Esophagus muscularis mucosa (tissue), 4 donors: Measurements from ENCODE around the gene SFXN3. TPM values are rescaled to one million over a fixed set of nuclear protein-coding genes. Genes with fewer than 3 reads are reported as not detected.

Experiments
- DNase-seq: peaks from one replicate; pipeline ENCODE4 v3.0.0-alpha.2; 2017; ENCODE audit errors: extremely low spot score
- H3K27ac ChIP-seq, 4 donors: fragments of 200-600 bp; sonication (generic); replicated peaks in 1 of 4; 1 replicate in 3 of 4; 2 replicates in 1 of 4; pipeline ENCODE4 v1.5.1; 2016 to 2019; ENCODE audit warnings: mild to moderate bottlenecking in 1 of 4
- H3K27me3 ChIP-seq, 4 donors: fragments of 200-600 bp; sonication (generic); one replicate each; pipeline versions ENCODE4 v1.5.1 to v1.6.0; 2016 to 2019
- H3K36me3 ChIP-seq, 4 donors: fragments of 200-600 bp; sonication (generic); one replicate each; pipeline ENCODE4 v1.5.1; 2016 to 2019
- H3K4me1 ChIP-seq, 4 donors: fragments of 200-600 bp; sonication (generic); one replicate each; pipeline ENCODE4 v1.5.1; 2016 to 2019
- H3K4me3 ChIP-seq, 4 donors: fragments of 200-600 bp; sonication (generic); 1 replicate in 2 of 4; 2 replicates in 2 of 4; pipeline ENCODE4 v1.5.1; 2016 to 2019; ENCODE audit warnings: mild to moderate bottlenecking in 4 of 4, moderate library complexity in 1 of 4
- H3K9me3 ChIP-seq, 4 donors: fragments of 200-600 bp; sonication (generic); 1 replicate in 3 of 4; 2 replicates in 1 of 4; pipeline ENCODE4 v1.5.1; 2016 to 2019
- EP300 ChIP-seq: sonication (generic); formaldehyde crosslinking; IDR thresholded peaks from one replicate; pipeline ENCODE4 v1.6.1; 2017; ENCODE audit warnings: antibody characterized with exemption
- POLR2A ChIP-seq: fragments of 450-650 bp; IDR thresholded peaks from one replicate; pipeline ENCODE4 v1.6.1; 2017; ENCODE audit warnings: antibody characterized with exemption, moderate library complexity, mild to moderate bottlenecking, low read depth
- POLR2AphosphoS5 ChIP-seq, 2 donors: sonication (generic); formaldehyde crosslinking; IDR thresholded peaks; one replicate each; pipeline ENCODE4 v1.6.1; 2017; ENCODE audit warnings: antibody characterized with exemption in 2 of 2
- WGBS: methylation state at CpG from one replicate; pipeline ENCODE4 v1.1.5; 2018; 5-methylcytosine and 5-hydroxymethylcytosine counted together
- intact Hi-C: fragments of 100-400 bp; cut with DNase I; formaldehyde crosslinking; loops from one replicate; pipeline ENCODE4 v1.15.1; 2023
- total RNA-seq, 4 donors: library from RNA; depleted of rRNA; stranded (reverse); fragments of >200 nt; gene quantifications; one replicate each; pipeline versions ENCODE4 v1.1.0 to v1.2.1, GENCODE V29; 2016
- TF ChIP-seq, protein P1 (sequence below), 3 experiments: fragments of 200-600 bp in 2 of 3; fragments of 450-650 bp in 1 of 3; sonication (generic) in 2 of 3; IDR thresholded peaks; one replicate each; pipeline ENCODE4 v1.5.1; 2017 to 2019; ENCODE audit warnings: antibody characterized with exemption in 3 of 3, mild to moderate bottlenecking in 2 of 3, moderate library complexity in 1 of 3

Gene SFXN3
- total RNA-seq, 4 donors from 2014 or later, result 40.9 to 95.5 (median 76.1) TPM

DNA sequence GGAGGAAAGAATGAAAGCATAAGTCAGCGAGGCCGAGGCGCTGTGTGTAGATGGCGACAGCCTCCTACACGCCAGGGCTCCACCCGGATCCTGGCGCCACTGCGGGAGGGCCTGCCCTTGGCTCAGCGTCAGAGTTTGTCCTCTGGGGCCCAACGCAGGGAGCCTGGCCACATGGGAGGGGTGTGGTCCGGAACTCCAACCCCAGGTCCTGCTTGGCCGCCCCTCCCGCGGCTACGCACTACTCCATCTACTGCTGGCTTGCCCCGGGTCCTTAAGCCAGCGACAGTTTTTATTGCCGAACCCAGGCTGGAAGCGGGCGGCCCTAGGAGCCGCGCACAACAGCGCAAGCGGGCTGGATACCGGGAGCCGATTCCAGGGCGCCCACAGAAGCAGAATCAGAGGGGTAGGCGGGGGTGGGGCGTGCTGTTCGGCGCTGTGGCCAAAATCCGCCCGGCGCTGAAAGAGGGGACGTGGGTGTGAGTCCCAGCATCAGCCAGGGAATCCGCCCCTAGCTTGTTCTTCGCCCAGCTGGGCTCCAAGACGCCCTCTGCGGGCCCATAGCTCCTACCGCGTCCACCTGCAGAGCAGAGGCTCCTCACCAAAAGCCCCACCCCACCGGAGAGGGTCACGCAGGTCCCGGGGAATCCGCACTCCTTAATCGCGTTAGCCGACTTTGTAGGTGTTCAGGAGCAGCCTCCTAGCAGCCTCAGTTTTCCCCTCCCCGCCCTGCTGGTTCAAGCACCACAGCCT is 35.3 kb downstream of the SFXN3 start:
- no peaks in the 10 kb centered on the region for H3K36me3 ChIP-seq
- DNase-seq, result no peak
- intact Hi-C loops, result no loop called here
- WGBS, result 14% methylated on average over 33 of the region's 49 CpGs
- peak overlapping the region; percentile 53 to 66 (median 56) for H3K4me3 ChIP-seq
- H3K27ac ChIP-seq, result peak overlapping the region; percentile 48 to 72 (median 57)
- TF ChIP-seq POLR2AphosphoS5 (IDR thresholded peaks at IDR 0.05), result peak in 1 of 2 donors; percentile 38
- TF ChIP-seq, protein P1, sequence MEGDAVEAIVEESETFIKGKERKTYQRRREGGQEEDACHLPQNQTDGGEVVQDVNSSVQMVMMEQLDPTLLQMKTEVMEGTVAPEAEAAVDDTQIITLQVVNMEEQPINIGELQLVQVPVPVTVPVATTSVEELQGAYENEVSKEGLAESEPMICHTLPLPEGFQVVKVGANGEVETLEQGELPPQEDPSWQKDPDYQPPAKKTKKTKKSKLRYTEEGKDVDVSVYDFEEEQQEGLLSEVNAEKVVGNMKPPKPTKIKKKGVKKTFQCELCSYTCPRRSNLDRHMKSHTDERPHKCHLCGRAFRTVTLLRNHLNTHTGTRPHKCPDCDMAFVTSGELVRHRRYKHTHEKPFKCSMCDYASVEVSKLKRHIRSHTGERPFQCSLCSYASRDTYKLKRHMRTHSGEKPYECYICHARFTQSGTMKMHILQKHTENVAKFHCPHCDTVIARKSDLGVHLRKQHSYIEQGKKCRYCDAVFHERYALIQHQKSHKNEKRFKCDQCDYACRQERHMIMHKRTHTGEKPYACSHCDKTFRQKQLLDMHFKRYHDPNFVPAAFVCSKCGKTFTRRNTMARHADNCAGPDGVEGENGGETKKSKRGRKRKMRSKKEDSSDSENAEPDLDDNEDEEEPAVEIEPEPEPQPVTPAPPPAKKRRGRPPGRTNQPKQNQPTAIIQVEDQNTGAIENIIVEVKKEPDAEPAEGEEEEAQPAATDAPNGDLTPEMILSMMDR (IDR thresholded peaks at IDR 0.05), result peak; percentile 19 to 49 (median 29)
- no peak for TF ChIP-seq POLR2A
- no peak for TF ChIP-seq EP300
- H3K4me1 ChIP-seq, result peaks cover 42 to 62% (median 54%) of the 10 kb centered on the region in 4 donors
- H3K27me3 ChIP-seq, result peaks cover 0 to 61% (median 35%) of the 10 kb centered on the region in 4 donors
- H3K9me3 ChIP-seq, result no peaks in the 10 kb centered on the region

- intact Hi-C loops, result no loop called here
- Histone ChIP-seq H3K9me3 (no peaks in the 10 kb centered on the region), H3K27me3 (peaks cover 0 to 67% (median 37%) of the 10 kb centered on the region in 4 donors), H3K36me3 (no peaks in the 10 kb centered on the region), H3K4me3 (peak overlapping the region; percentile 53 to 66 (median 56)), H3K27ac (peak overlapping the region; percentile 48 to 72 (median 57)), H3K4me1 (peaks cover 36 to 56% (median 48%) of the 10 kb centered on the region in 4 donors)
- WGBS, result 1% methylated on average over 29 of the region's 31 CpGs
- TF ChIP-seq, protein P1 (IDR thresholded peaks at IDR 0.05), result no peak
- TF ChIP-seq POLR2A, result no peak
- no peak for TF ChIP-seq EP300
- no peak for TF ChIP-seq POLR2AphosphoS5 (IDR thresholded peaks at IDR 0.05)
- DNase-seq, result no peak
Measured at GRCh38 chr10:101066896-101067355, 35.9 kb downstream of the SFXN3 start.

GRCh38 chr10:101067356-101068083 is 36.5 kb downstream of the SFXN3 start:
- 0% methylated on average over 16 of the region's 43 CpGs for WGBS
- Histone ChIP-seq H3K27ac (peak overlapping the region; percentile 48 to 72 (median 57)), H3K27me3 (peaks cover 0 to 67% (median 40%) of the 10 kb centered on the region in 4 donors), H3K9me3 (no peaks in the 10 kb centered on the region), H3K4me1 (peaks cover 30 to 50% (median 42%) of the 10 kb centered on the region in 4 donors), H3K4me3 (peak overlapping the region; percentile 53 to 66 (median 56)), H3K36me3 (no peaks in the 10 kb centered on the region)
- TF ChIP-seq POLR2A (no peak), EP300 (no peak), POLR2AphosphoS5 (IDR thresholded peaks at IDR 0.05) (peak in 1 of 2 donors; percentile 53)
- TF ChIP-seq, protein P1 (IDR thresholded peaks at IDR 0.05), result peak; percentile 92 to 96 (median 94)
- peak; percentile 95 for DNase-seq
- intact Hi-C loops, result no loop called here

GRCh38 chr10:101069441-101069840 is 38.4 kb downstream of the SFXN3 start:
- TF ChIP-seq EP300, result no peak
- no peak for TF ChIP-seq POLR2A
- TF ChIP-seq, protein P1 (IDR thresholded peaks at IDR 0.05), result no peak
- no peak for TF ChIP-seq POLR2AphosphoS5 (IDR thresholded peaks at IDR 0.05)
- intact Hi-C loops, result no loop called here
- H3K27ac ChIP-seq, result no peak overlapping the region
- no peaks in the 10 kb centered on the region for H3K36me3 ChIP-seq
- peaks cover 23 to 31% (median 27%) of the 10 kb centered on the region in 4 donors for H3K4me1 ChIP-seq
- 74% methylated on average over 5 of the region's 5 CpGs for WGBS
- H3K27me3 ChIP-seq, result peaks cover 0 to 67% (median 34%) of the 10 kb centered on the region in 4 donors
- DNase-seq, result no peak
- H3K9me3 ChIP-seq, result no peaks in the 10 kb centered on the region
- no peak overlapping the region for H3K4me3 ChIP-seq
